Measurements from ENCODE around the gene GNG8. TPM values are rescaled to one million over a fixed set of nuclear protein-coding genes. Genes with fewer than 3 reads are reported as not detected.

GNG8 gene
- total and polyA plus RNA-seq, 10 of the 15 experiments (the other 5 are each of a cell fraction or from before 2014, with no cell fraction given): 1.2 to 6.6 (median 2.7) TPM; not detected in 6

DNA sequence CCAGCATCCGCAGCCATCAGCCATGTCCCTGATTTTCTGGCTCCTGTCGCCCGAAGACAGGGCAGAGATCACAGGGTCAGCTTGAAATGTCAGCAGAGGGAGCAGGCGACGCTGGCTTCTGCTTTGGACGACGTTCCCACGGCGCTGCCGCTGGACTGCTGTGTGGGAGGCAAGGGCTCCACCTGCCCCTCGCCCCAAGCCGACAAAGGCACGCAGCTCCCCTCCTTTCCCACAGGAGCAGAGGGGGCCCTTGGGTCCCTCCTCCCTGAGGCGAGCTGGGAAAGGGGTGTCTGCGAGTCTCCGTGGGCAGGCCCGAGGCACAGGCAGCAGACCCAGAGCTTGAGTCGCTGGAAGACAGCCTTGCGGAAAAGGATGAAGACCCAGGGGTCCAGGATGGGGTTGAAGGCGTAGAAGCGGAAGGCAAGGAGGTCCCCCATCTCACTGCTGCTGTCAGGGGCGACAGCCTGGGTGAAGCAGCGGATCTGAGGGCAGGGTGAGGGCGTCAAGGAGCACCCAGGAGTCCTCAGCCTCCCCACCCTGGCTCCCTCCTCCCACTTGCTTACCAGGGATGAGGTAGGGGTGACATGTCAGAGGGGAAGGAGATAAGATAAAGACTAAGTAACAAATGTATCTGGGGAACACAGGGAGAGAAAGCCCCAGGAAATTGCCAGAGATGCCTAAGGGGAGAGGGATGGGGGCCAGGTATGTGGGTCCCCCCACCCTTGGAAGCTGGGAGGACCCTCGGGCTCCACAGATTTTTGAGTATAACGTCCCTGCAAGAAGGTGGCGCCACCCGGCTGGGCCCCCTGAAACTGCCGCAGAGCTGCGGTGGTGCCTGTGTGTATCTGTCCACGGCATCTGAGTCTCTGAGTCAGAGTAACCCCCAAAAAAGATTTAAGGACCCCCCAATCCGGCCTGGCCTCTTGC, 14.5 kb downstream of the GNG8 start:
- Histone ChIP-seq H3K27me3 (replicated peaks in 1 of 2; ENCODE audit: control insufficient read depth in 2 of 2, insufficient read depth in 2 of 2, low read length in 1 of 2) (no peaks in the 10 kb centered on the region), H4K20me1 (ENCODE audit: control insufficient read depth, insufficient read depth) (no peaks in the 10 kb centered on the region), H3K79me2 (ENCODE audit: control insufficient read depth, insufficient read depth, low read length) (peaks cover 32% of the 10 kb centered on the region), H2AFZ (ENCODE audit: control insufficient read depth, low read depth, low read length) (no peak overlapping the region), H3K36me3 (ENCODE audit: control insufficient read depth in 2 of 2, insufficient read depth in 2 of 2, low read length in 1 of 2) (no peaks in the 10 kb centered on the region), H3K4me2 (ENCODE audit: control insufficient read depth, insufficient read depth) (peak overlapping the region; percentile 81), H3K27ac (ENCODE audit: control insufficient read depth, insufficient read depth) (peak overlapping the region; percentile 85), H3K4me3 (peak overlapping the region; percentile 53), H3K4me1 (ENCODE audit: control insufficient read depth, insufficient read depth, low read length) (peaks cover 58% of the 10 kb centered on the region), H3K9me3 (replicated peaks; ENCODE audit: control insufficient read depth, insufficient read depth, low read length) (no peaks in the 10 kb centered on the region), H3K9ac (ENCODE audit: control insufficient read depth, insufficient read depth, low read length) (peak overlapping the region; percentile 40)
- 89% methylated on average over 25 of the region's 32 CpGs for WGBS (ENCODE audit: insufficient coverage, insufficient replicate concordance, low lambda C conversion rate, missing lambda C conversion rate)
- no peak for DNase-seq (ENCODE audit: low read depth, low spot score)
- BruUV-seq (replicated peaks): no TSS peak
- ATAC-seq: no peak
- no peak for FAIRE-seq
- ChIA-PET SMC1A (ENCODE audit: uncharacterized antibody, unreplicated experiment) (interaction anchor here (0.9 to 17.6 kb wide), 5 partner anchors 9 to 41 kb away, joined by 3 to 286 read pairs (median 6); partner anchors contain the start of gene DACT3), POLR2A (interaction anchor here (0.9 to 7.7 kb wide), 4 partner anchors 10 to 38 kb away, joined by 3 to 72 read pairs (median 8); partner anchors contain the start of gene CALM3), CTCF (interaction anchor here (1.1 to 13.7 kb wide), 12 partner anchors 8 to 117 kb away, joined by 3 to 434 read pairs (median 6); partner anchors contain the start of genes CALM3, DACT3 and PTGIR), RAD21 (ENCODE audit: unreplicated experiment) (interaction anchor here (0.8 to 11.8 kb wide), 5 partner anchors 9 to 78 kb away, joined by 3 to 245 read pairs (median 6); partner anchors contain the start of gene DACT3)
- in situ Hi-C loops (cut with MboI) (no loop called here), intact Hi-C loops (cut with micrococcal nuclease; ENCODE audit: unreplicated experiment) (no loop called here)
- TF ChIP-seq, protein P1, sequence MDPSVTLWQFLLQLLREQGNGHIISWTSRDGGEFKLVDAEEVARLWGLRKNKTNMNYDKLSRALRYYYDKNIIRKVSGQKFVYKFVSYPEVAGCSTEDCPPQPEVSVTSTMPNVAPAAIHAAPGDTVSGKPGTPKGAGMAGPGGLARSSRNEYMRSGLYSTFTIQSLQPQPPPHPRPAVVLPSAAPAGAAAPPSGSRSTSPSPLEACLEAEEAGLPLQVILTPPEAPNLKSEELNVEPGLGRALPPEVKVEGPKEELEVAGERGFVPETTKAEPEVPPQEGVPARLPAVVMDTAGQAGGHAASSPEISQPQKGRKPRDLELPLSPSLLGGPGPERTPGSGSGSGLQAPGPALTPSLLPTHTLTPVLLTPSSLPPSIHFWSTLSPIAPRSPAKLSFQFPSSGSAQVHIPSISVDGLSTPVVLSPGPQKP (IDR thresholded peaks at IDR 0.05; ENCODE audit: low read depth, low read length): no peak
- TF ChIP-seq POU2F2 (IDR thresholded peaks at IDR 0.05; ENCODE audit: borderline replicate concordance, low read depth, low read length): no peak
- TF ChIP-seq MLLT1 (IDR thresholded peaks at IDR 0.05): peak; percentile 97
- 0 out of 2 replicates have a peak, but pooled peaks have one; percentile 18 for TF ChIP-seq GATAD2B (conservative IDR thresholded peaks at IDR 0.05; ENCODE audit: low read depth)
- TF ChIP-seq IKZF2 (IDR thresholded peaks at IDR 0.05): 0 out of 4 replicates have a peak, but pooled peaks of 1 of the 2 experiments have one; percentile 10
- TF ChIP-seq, protein P2, sequence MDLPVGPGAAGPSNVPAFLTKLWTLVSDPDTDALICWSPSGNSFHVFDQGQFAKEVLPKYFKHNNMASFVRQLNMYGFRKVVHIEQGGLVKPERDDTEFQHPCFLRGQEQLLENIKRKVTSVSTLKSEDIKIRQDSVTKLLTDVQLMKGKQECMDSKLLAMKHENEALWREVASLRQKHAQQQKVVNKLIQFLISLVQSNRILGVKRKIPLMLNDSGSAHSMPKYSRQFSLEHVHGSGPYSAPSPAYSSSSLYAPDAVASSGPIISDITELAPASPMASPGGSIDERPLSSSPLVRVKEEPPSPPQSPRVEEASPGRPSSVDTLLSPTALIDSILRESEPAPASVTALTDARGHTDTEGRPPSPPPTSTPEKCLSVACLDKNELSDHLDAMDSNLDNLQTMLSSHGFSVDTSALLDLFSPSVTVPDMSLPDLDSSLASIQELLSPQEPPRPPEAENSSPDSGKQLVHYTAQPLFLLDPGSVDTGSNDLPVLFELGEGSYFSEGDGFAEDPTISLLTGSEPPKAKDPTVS (IDR thresholded peaks at IDR 0.05; ENCODE audit: low read depth, low read length): no peak
- peak; percentile 20 to 29 (median 27); a peak in 4 of 6 replicates for TF ChIP-seq CTCF (IDR thresholded peaks at IDR 0.05 in 2 of 3, conservative IDR thresholded peaks at IDR 0.05 in 1 of 3; ENCODE audit: control insufficient read depth in 2 of 3, extremely low read depth in 1 of 3, insufficient read depth in 1 of 3, low read depth in 3 of 3, low read length in 3 of 3)
